ENCODE data around the gene RBM47. TPM values are rescaled to one million over a fixed set of nuclear protein-coding genes. Genes with fewer than 3 reads are reported as not detected.
A peak's percentile ranks its signal among the peaks of the same experiment; 100 is the strongest.
"Not testable (repeated sequence)": the region's sequence is repeated elsewhere in the genome, so short reads cannot be mapped to it uniquely, and the experiment has no call there.

The RBM47 gene
- total and polyA plus RNA-seq, 7 experiments from 2014 or later, result 0.17 to 47.2 (median 1.9) TPM

- no peak overlapping the region for H3K27ac ChIP-seq (ENCODE audit: low read depth, low read length)
- no peak for ATAC-seq
- DNase-seq, result no peak
- intact Hi-C loops (cut with micrococcal nuclease), result no loop called here
- Mint-ChIP-seq H3K36me3 (peaks cover 3 to 17% (median 14%) of the 10 kb centered on the region in 5 donors), H3K4me3 (no peak overlapping the region), H3K27me3 (peaks cover 0 to 5% (median 0%) of the 10 kb centered on the region in 5 donors), H3K27ac (no peak overlapping the region), H3K4me1 (no peaks in the 10 kb centered on the region), H3K9me3 (peaks cover 4 to 25% (median 10%) of the 10 kb centered on the region in 11 donors)
- H3K4me1 ChIP-seq (ENCODE audit: control insufficient read depth in 2 of 2, insufficient read depth in 2 of 2, low read length in 2 of 2), result no peaks in the 10 kb centered on the region
- POLR2A ChIA-PET, result no interaction called here
- peaks cover 0 to 4% (median 0%) of the 10 kb centered on the region in 3 experiments for H3K9me3 ChIP-seq (ENCODE audit: control insufficient read depth in 2 of 3, low read length in 3 of 3)
- no peaks in the 10 kb centered on the region for H3K27me3 ChIP-seq (ENCODE audit: control insufficient read depth in 2 of 2, insufficient read depth in 2 of 2, low read length in 2 of 2)
- H3K4me3 ChIP-seq (ENCODE audit: low read length), result no peak overlapping the region
- H3K36me3 ChIP-seq (ENCODE audit: control insufficient read depth in 2 of 3, insufficient read depth in 3 of 3, low read length in 3 of 3), result no peaks in the 10 kb centered on the region
- CTCF ChIA-PET, result no interaction called here
Observed at GRCh38 chr4:40409835-40410234, 219.8 kb downstream of the RBM47 start.

GRCh38 chr4:40407468-40407867 is 222.2 kb downstream of the RBM47 start:
- H3K4me3 ChIP-seq (ENCODE audit: low read length); ATAC-seq; H3K27me3 Mint-ChIP-seq; H3K27me3 ChIP-seq (ENCODE audit: control insufficient read depth in 2 of 2, insufficient read depth in 2 of 2, low read length in 2 of 2); H3K36me3 ChIP-seq (ENCODE audit: control insufficient read depth in 2 of 3, insufficient read depth in 3 of 3, low read length in 3 of 3); POLR2A ChIA-PET; DNase-seq; H3K4me1 Mint-ChIP-seq; H3K4me1 ChIP-seq (ENCODE audit: control insufficient read depth in 2 of 2, insufficient read depth in 2 of 2, low read length in 2 of 2); H3K9me3 ChIP-seq (ENCODE audit: control insufficient read depth in 2 of 3, low read length in 3 of 3); intact Hi-C loops (cut with micrococcal nuclease); H3K27ac ChIP-seq (ENCODE audit: low read depth, low read length); CTCF ChIA-PET; H3K4me3 Mint-ChIP-seq: not testable (repeated sequence)
- Mint-ChIP-seq H3K27ac (peak overlapping the region in 1 of 9 donors; percentile 22), H3K36me3 (peaks cover 3 to 17% (median 14%) of the 10 kb centered on the region in 5 donors), H3K9me3 (peaks cover 3 to 25% (median 10%) of the 10 kb centered on the region in 11 donors)

- H3K36me3 Mint-ChIP-seq, result peaks cover 3 to 17% (median 14%) of the 10 kb centered on the region in 5 donors
- intact Hi-C loops (cut with micrococcal nuclease), result no loop called here
Observed at GRCh38 chr4:40406340-40406739, 223.3 kb downstream of the RBM47 start.

GRCh38 chr4:40405193-40405592 is 224.5 kb downstream of the RBM47 start:
- ATAC-seq (no peak), DNase-seq (no peak)
- Mint-ChIP-seq H3K9me3 (peaks cover 3 to 25% (median 10%) of the 10 kb centered on the region in 11 donors), H3K36me3 (peaks cover 3 to 17% (median 14%) of the 10 kb centered on the region in 5 donors), H3K27me3 (no peaks in the 10 kb centered on the region), H3K27ac (no peak overlapping the region), H3K4me3 (no peak overlapping the region), H3K4me1 (peaks cover 0 to 2% (median 0%) of the 10 kb centered on the region in 7 donors)
- Histone ChIP-seq H3K4me1 (ENCODE audit: control insufficient read depth in 2 of 2, insufficient read depth in 2 of 2, low read length in 2 of 2) (no peaks in the 10 kb centered on the region), H3K27ac (ENCODE audit: low read depth, low read length) (no peak overlapping the region), H3K9me3 (ENCODE audit: control insufficient read depth in 2 of 3, low read length in 3 of 3) (peaks cover 0 to 4% (median 0%) of the 10 kb centered on the region in 3 experiments), H3K27me3 (ENCODE audit: control insufficient read depth in 2 of 2, insufficient read depth in 2 of 2, low read length in 2 of 2) (no peaks in the 10 kb centered on the region), H3K36me3 (ENCODE audit: control insufficient read depth in 2 of 3, insufficient read depth in 3 of 3, low read length in 3 of 3) (no peaks in the 10 kb centered on the region), H3K4me3 (ENCODE audit: low read length) (no peak overlapping the region)
- ChIA-PET CTCF (no interaction called here), POLR2A (no interaction called here)
- intact Hi-C loops (cut with micrococcal nuclease), result no loop called here

More at GRCh38 chr4:40406340-40406739, 223.3 kb downstream of the RBM47 start:
- Mint-ChIP-seq H3K9me3 (peaks cover 3 to 25% (median 10%) of the 10 kb centered on the region in 11 donors), H3K4me3 (no peak overlapping the region), H3K4me1 (peaks cover 0 to 2% (median 0%) of the 10 kb centered on the region in 7 donors), H3K27me3 (no peaks in the 10 kb centered on the region), H3K27ac (no peak overlapping the region)
- Histone ChIP-seq H3K27ac (ENCODE audit: low read depth, low read length) (no peak overlapping the region), H3K4me3 (ENCODE audit: low read length) (no peak overlapping the region), H3K27me3 (ENCODE audit: control insufficient read depth in 2 of 2, insufficient read depth in 2 of 2, low read length in 2 of 2) (no peaks in the 10 kb centered on the region), H3K4me1 (ENCODE audit: control insufficient read depth in 2 of 2, insufficient read depth in 2 of 2, low read length in 2 of 2) (no peaks in the 10 kb centered on the region), H3K9me3 (ENCODE audit: control insufficient read depth in 2 of 3, low read length in 3 of 3) (peaks cover 0 to 4% (median 0%) of the 10 kb centered on the region in 3 experiments), H3K36me3 (ENCODE audit: control insufficient read depth in 2 of 3, insufficient read depth in 3 of 3, low read length in 3 of 3) (no peaks in the 10 kb centered on the region)
- ATAC-seq (no peak), DNase-seq (no peak)
- ChIA-PET POLR2A (no interaction called here), CTCF (no interaction called here)

- CTCF ChIA-PET, result no interaction called here
- Mint-ChIP-seq H3K27me3 (no peaks in the 10 kb centered on the region), H3K4me1 (peaks cover 0 to 2% (median 0%) of the 10 kb centered on the region in 7 donors), H3K4me3 (no peak overlapping the region), H3K27ac (peak overlapping the region in 1 of 9 donors; percentile 17), H3K36me3 (peaks cover 3 to 17% (median 14%) of the 10 kb centered on the region in 5 donors), H3K9me3 (peaks cover 3 to 25% (median 10%) of the 10 kb centered on the region in 11 donors)
- DNase-seq (no peak), ATAC-seq (no peak)
- Histone ChIP-seq H3K27ac (ENCODE audit: low read depth, low read length) (no peak overlapping the region), H3K27me3 (ENCODE audit: control insufficient read depth in 2 of 2, insufficient read depth in 2 of 2, low read length in 2 of 2) (no peaks in the 10 kb centered on the region), H3K4me1 (ENCODE audit: control insufficient read depth in 2 of 2, insufficient read depth in 2 of 2, low read length in 2 of 2) (no peaks in the 10 kb centered on the region), H3K4me3 (ENCODE audit: low read length) (no peak overlapping the region), H3K36me3 (ENCODE audit: control insufficient read depth in 2 of 3, insufficient read depth in 3 of 3, low read length in 3 of 3) (no peaks in the 10 kb centered on the region), H3K9me3 (ENCODE audit: control insufficient read depth in 2 of 3, low read length in 3 of 3) (peaks cover 0 to 4% (median 0%) of the 10 kb centered on the region in 3 experiments)
- intact Hi-C loops (cut with micrococcal nuclease), result no loop called here
- POLR2A ChIA-PET, result no interaction called here
Observed at GRCh38 chr4:40403081-40403480, 226.6 kb downstream of the RBM47 start.

- Histone ChIP-seq H3K27ac (ENCODE audit: low read depth, low read length) (no peak overlapping the region), H3K4me3 (ENCODE audit: low read length) (no peak overlapping the region), H3K4me1 (ENCODE audit: control insufficient read depth in 2 of 2, insufficient read depth in 2 of 2, low read length in 2 of 2) (no peaks in the 10 kb centered on the region), H3K9me3 (ENCODE audit: control insufficient read depth in 2 of 3, low read length in 3 of 3) (peaks cover 0 to 4% (median 0%) of the 10 kb centered on the region in 3 experiments), H3K27me3 (ENCODE audit: control insufficient read depth in 2 of 2, insufficient read depth in 2 of 2, low read length in 2 of 2) (no peaks in the 10 kb centered on the region), H3K36me3 (ENCODE audit: control insufficient read depth in 2 of 3, insufficient read depth in 3 of 3, low read length in 3 of 3) (no peaks in the 10 kb centered on the region)
- Mint-ChIP-seq H3K4me3 (no peak overlapping the region), H3K36me3 (peaks cover 3 to 14% (median 10%) of the 10 kb centered on the region in 5 donors), H3K27ac (peak overlapping the region in 1 of 9 donors; percentile 17), H3K9me3 (peaks cover 3 to 21% (median 7%) of the 10 kb centered on the region in 11 donors), H3K27me3 (no peaks in the 10 kb centered on the region), H3K4me1 (peaks cover 0 to 2% (median 0%) of the 10 kb centered on the region in 7 donors)
- no peak for ATAC-seq
- DNase-seq, result no peak
- ChIA-PET CTCF (no interaction called here), POLR2A (no interaction called here)
- intact Hi-C loops (cut with micrococcal nuclease), result no loop called here
Observed at GRCh38 chr4:40402556-40402955, 227.1 kb downstream of the RBM47 start.

- Histone ChIP-seq H3K4me3 (ENCODE audit: low read length) (no peak overlapping the region), H3K27me3 (ENCODE audit: control insufficient read depth in 2 of 2, insufficient read depth in 2 of 2, low read length in 2 of 2) (no peaks in the 10 kb centered on the region), H3K27ac (ENCODE audit: low read depth, low read length) (no peak overlapping the region), H3K4me1 (ENCODE audit: control insufficient read depth in 2 of 2, insufficient read depth in 2 of 2, low read length in 2 of 2) (no peaks in the 10 kb centered on the region), H3K36me3 (ENCODE audit: control insufficient read depth in 2 of 3, insufficient read depth in 3 of 3, low read length in 3 of 3) (no peaks in the 10 kb centered on the region), H3K9me3 (ENCODE audit: control insufficient read depth in 2 of 3, low read length in 3 of 3) (peaks cover 0 to under 1% (median 0%) of the 10 kb centered on the region in 3 experiments)
- H3K9me3 Mint-ChIP-seq, result peaks cover 0 to 14% (median 3%) of the 10 kb centered on the region in 11 donors
- intact Hi-C loops (cut with micrococcal nuclease), result no loop called here
- no peak for ATAC-seq
- no peak for DNase-seq
- CTCF ChIA-PET, result no interaction called here
- H3K4me1 Mint-ChIP-seq, result peaks cover 0 to 2% (median 0%) of the 10 kb centered on the region in 7 donors
- H3K27ac Mint-ChIP-seq, result no peak overlapping the region
- H3K27me3 Mint-ChIP-seq, result no peaks in the 10 kb centered on the region
- H3K36me3 Mint-ChIP-seq, result peaks cover 3 to 9% (median 5%) of the 10 kb centered on the region in 5 donors
- H3K4me3 Mint-ChIP-seq, result no peak overlapping the region
- POLR2A ChIA-PET, result no interaction called here
Observed at GRCh38 chr4:40401631-40402030, 228.0 kb downstream of the RBM47 start.

All from naive thymus-derived CD4-positive, alpha-beta T cell (primary cell).